Esophagus squamous epithelium (tissue), 5 donors: Measurements from ENCODE around the gene FCHSD2. TPM values are rescaled to one million over a fixed set of nuclear protein-coding genes. Genes with fewer than 3 reads are reported as not detected.

ENCODE experiments used
- DNase-seq: peaks from one replicate; lab custom pipeline; 2025; lab: John Stamatoyannopoulos, UW
- H3K27ac ChIP-seq, 4 donors: fragments of 200-600 bp; sonication (generic); one replicate each; pipeline ENCODE4 v1.5.1; 2016 to 2019; ENCODE audit warnings: mild to moderate bottlenecking in 1 of 4
- H3K27me3 ChIP-seq, 4 donors: fragments of 200-600 bp; sonication (generic); 1 replicate in 3 of 4; 2 replicates in 1 of 4; pipeline versions ENCODE4 v1.5.1 to v1.6.0; 2017 to 2021; ENCODE audit warnings: antibody characterized with exemption in 1 of 4
- H3K36me3 ChIP-seq, 3 donors: fragments of 200-600 bp; sonication (generic); one replicate each; pipeline ENCODE4 v1.5.1; 2016 to 2019
- H3K4me1 ChIP-seq, 3 donors: fragments of 200-600 bp; sonication (generic); one replicate each; pipeline ENCODE4 v1.5.1; 2017 to 2019
- H3K4me3 ChIP-seq, 4 donors: fragments of 200-600 bp; sonication (generic); 1 replicate in 3 of 4; 2 replicates in 1 of 4; pipeline ENCODE4 v1.5.1; 2016 to 2019; ENCODE audit warnings: mild to moderate bottlenecking in 2 of 4, moderate library complexity in 1 of 4
- H3K9me3 ChIP-seq, 3 donors: fragments of 200-600 bp; sonication (generic); one replicate each; pipeline ENCODE4 v1.5.1; 2016 to 2019
- CTCF ChIP-seq, 6 experiments: fragments of 450-650 bp in 4 of 6; fragments of 200-600 bp in 2 of 6; sonication (generic) in 2 of 6; IDR thresholded peaks; one replicate each; pipeline ENCODE4 v1.5.1; 2016 to 2019; ENCODE audit warnings: antibody characterized with exemption in 6 of 6, mild to moderate bottlenecking in 4 of 6, moderate library complexity in 4 of 6
- POLR2A ChIP-seq, 4 donors: fragments of 450-650 bp; IDR thresholded peaks; one replicate each; pipeline ENCODE4 v1.6.1; 2017; ENCODE audit warnings: antibody characterized with exemption in 4 of 4, mild to moderate bottlenecking in 4 of 4, moderate library complexity in 3 of 4
- WGBS, 2 donors: methylation state at CpG; one replicate each; pipeline ENCODE4 v1.1.5; 2018; 5-methylcytosine and 5-hydroxymethylcytosine counted together
- intact Hi-C: fragments of 100-400 bp; cut with DNase I; formaldehyde crosslinking; loops from one replicate; pipeline ENCODE4 v1.15.0; 2022
- total RNA-seq, 4 donors: library from RNA; depleted of rRNA; stranded (reverse); fragments of >200 nt; gene quantifications; one replicate each; pipeline ENCODE4 v1.1.0, GENCODE V29; 2016
- donor health status: DM: yes; HTN: yes; CAD: no.

The FCHSD2 gene
- total RNA-seq, 4 donors from 2014 or later = 4.1 to 12.8 (median 6.8) TPM

- DNase-seq = no peak
- intact Hi-C loops = loop anchor here (5.0 kb wide), 1 partner anchor 342 kb away; no protein-coding TSS in a partner anchor
- no peak for TF ChIP-seq CTCF (IDR thresholded peaks at IDR 0.05)
- TF ChIP-seq POLR2A (IDR thresholded peaks at IDR 0.05) = no peak
Observed at GRCh38 chr11:72834905-72835304, 307.2 kb downstream of the FCHSD2 start.

GRCh38 chr11:72833811-72834493 lies 308.2 kb downstream of the FCHSD2 start:
- Histone ChIP-seq H3K27ac (peak overlapping the region in 3 of 4 donors; percentile 71 to 78 (median 77)), H3K4me3 (no peak overlapping the region), H3K4me1 (peaks cover 6 to 63% (median 27%) of the 10 kb centered on the region in 3 donors), H3K36me3 (peaks cover 0 to 39% (median 0%) of the 10 kb centered on the region in 3 donors), H3K9me3 (no peaks in the 10 kb centered on the region), H3K27me3 (no peaks in the 10 kb centered on the region)
- TF ChIP-seq CTCF (IDR thresholded peaks at IDR 0.05) (no peak), POLR2A (IDR thresholded peaks at IDR 0.05) (no peak)
- 60 to 62% methylated on average over 8 of the region's 8 CpGs for WGBS, 2 donors
- intact Hi-C loops = loop anchor here (5.0 kb wide), 1 partner anchor 343 kb away; no protein-coding TSS in a partner anchor
- no peak for DNase-seq

More at GRCh38 chr11:72834905-72835304, 307.2 kb downstream of the FCHSD2 start:
- no peaks in the 10 kb centered on the region for H3K9me3 ChIP-seq
- WGBS, 2 donors = 51 to 61% methylated on average over 5 of the region's 5 CpGs
- no peaks in the 10 kb centered on the region for H3K27me3 ChIP-seq
- peaks cover 0 to 39% (median 0%) of the 10 kb centered on the region in 3 donors for H3K36me3 ChIP-seq
- peak overlapping the region; percentile 47 to 78 (median 74) for H3K27ac ChIP-seq
- peaks cover 6 to 65% (median 27%) of the 10 kb centered on the region in 3 donors for H3K4me1 ChIP-seq
- no peak overlapping the region for H3K4me3 ChIP-seq

- Histone ChIP-seq H3K4me1 (peaks cover 6 to 63% (median 31%) of the 10 kb centered on the region in 3 donors), H3K9me3 (no peaks in the 10 kb centered on the region), H3K27me3 (no peaks in the 10 kb centered on the region), H3K36me3 (peaks cover 0 to 39% (median 0%) of the 10 kb centered on the region in 3 donors), H3K27ac (peak overlapping the region in 3 of 4 donors; percentile 71 to 77 (median 75)), H3K4me3 (no peak overlapping the region)
- intact Hi-C loops = loop anchor here (5.0 kb wide), 1 partner anchor 344 kb away; no protein-coding TSS in a partner anchor
- TF ChIP-seq CTCF (IDR thresholded peaks at IDR 0.05) = no peak
- TF ChIP-seq POLR2A (IDR thresholded peaks at IDR 0.05) = no peak
- 89 to 94% methylated on average over 4 to 5 of the region's 5 CpGs for WGBS, 2 donors
- no peak for DNase-seq
Observed at GRCh38 chr11:72833083-72833733, 308.9 kb downstream of the FCHSD2 start.

- Histone ChIP-seq H3K27me3 (no peaks in the 10 kb centered on the region), H3K4me1 (peaks cover 6 to 66% (median 31%) of the 10 kb centered on the region in 3 donors), H3K36me3 (peaks cover 0 to 36% (median 0%) of the 10 kb centered on the region in 3 donors), H3K4me3 (no peak overlapping the region), H3K9me3 (no peaks in the 10 kb centered on the region), H3K27ac (peak overlapping the region in 3 of 4 donors; percentile 71 to 77 (median 75))
- intact Hi-C loops = loop anchor here (5.0 kb wide), 1 partner anchor 345 kb away; no protein-coding TSS in a partner anchor
- 36 to 78% methylated on average over 6 of the region's 9 CpGs for WGBS, 2 donors
- TF ChIP-seq POLR2A (IDR thresholded peaks at IDR 0.05) (no peak), CTCF (IDR thresholded peaks at IDR 0.05) (no peak)
- no peak for DNase-seq
Observed at GRCh38 chr11:72832301-72833082, 309.6 kb downstream of the FCHSD2 start.
